HL-60 (cell line): ENCODE results near the gene LRRK1.

Experiments used
- GABPA ChIP-seq: IDR thresholded peaks from 2 replicates; pipeline ENCODE4 v1.6.1; 2012; ENCODE audit warnings: low read depth
- TF ChIP-seq, protein P1 (sequence below): IDR thresholded peaks from one replicate; pipeline ENCODE4 v1.5.1; 2011; ENCODE audit warnings: low read length, control low read depth, inconsistent platforms; ENCODE audit not compliant: insufficient read depth

DNA sequence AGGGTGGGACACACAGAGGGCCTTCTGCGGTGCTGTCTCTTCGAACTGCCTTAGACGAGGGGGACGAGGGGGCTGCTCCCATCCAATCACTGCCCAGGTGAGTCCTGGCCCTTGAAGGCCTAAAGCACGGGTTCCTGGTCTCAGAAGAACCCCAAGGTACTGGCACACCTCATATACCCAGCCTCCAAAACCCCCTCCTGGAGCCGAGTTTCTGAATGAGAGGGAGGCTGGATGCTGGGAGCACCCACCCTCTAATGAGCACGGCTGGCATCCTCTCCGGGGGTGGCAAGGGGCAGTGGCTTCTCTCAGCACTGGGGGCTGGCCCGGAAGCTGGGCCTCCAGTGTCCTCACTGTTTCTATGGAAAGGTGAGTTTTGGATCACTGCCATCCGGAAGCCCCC is 165.6 kb downstream of the LRRK1 start:
- TF ChIP-seq, protein P1, sequence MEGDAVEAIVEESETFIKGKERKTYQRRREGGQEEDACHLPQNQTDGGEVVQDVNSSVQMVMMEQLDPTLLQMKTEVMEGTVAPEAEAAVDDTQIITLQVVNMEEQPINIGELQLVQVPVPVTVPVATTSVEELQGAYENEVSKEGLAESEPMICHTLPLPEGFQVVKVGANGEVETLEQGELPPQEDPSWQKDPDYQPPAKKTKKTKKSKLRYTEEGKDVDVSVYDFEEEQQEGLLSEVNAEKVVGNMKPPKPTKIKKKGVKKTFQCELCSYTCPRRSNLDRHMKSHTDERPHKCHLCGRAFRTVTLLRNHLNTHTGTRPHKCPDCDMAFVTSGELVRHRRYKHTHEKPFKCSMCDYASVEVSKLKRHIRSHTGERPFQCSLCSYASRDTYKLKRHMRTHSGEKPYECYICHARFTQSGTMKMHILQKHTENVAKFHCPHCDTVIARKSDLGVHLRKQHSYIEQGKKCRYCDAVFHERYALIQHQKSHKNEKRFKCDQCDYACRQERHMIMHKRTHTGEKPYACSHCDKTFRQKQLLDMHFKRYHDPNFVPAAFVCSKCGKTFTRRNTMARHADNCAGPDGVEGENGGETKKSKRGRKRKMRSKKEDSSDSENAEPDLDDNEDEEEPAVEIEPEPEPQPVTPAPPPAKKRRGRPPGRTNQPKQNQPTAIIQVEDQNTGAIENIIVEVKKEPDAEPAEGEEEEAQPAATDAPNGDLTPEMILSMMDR: no peak
- no peak for TF ChIP-seq GABPA
